SK-N-MC (cell line): ENCODE results near the gene STK32B.

Experiments
- EZH2 ChIP-seq: fragments of 200-600 bp; sonication (generic); IDR thresholded peaks from one replicate; pipeline ENCODE4 v1.6.1; 2017; ENCODE audit warnings: antibody characterized with exemption
- POLR2AphosphoS5 ChIP-seq: IDR thresholded peaks from 2 replicates; pipeline ENCODE4 v1.6.1; 2012; ENCODE audit warnings: mild to moderate bottlenecking, low read depth, low read length, borderline replicate concordance

DNA sequence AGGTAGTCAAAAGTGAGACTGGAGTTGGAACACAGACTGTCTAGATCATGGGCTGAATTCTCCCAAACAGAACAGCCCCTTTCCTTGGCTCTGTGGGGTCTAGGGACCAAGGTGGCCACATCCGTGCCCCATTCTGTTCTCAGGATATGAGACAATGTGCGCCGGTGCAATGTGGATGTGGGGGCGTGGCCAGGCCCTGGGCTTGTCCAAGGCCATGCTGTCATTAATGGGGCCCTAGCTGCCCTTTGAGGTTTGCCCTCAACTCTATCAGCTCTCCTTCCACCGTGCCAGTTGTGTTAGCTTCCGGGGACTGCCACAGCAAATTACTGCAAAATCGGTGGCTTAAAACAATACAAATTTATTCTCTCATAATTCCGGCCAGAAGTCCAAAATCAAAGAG is 344.5 kb downstream of the STK32B start:
- TF ChIP-seq POLR2AphosphoS5 (no peak), EZH2 (no peak)
